HG03354 (cell line): ENCODE measurements around the gene CNN3.

Experiments
- ATAC-seq: cut with Tn5 transposase; IDR thresholded peaks from one replicate; pipeline ENCODE4 v1.9.1; 2021; ENCODE audit warnings: mild to moderate bottlenecking; ENCODE audit not compliant: unreplicated experiment, poor library complexity, severe bottlenecking

Gene CNN3

DNA sequence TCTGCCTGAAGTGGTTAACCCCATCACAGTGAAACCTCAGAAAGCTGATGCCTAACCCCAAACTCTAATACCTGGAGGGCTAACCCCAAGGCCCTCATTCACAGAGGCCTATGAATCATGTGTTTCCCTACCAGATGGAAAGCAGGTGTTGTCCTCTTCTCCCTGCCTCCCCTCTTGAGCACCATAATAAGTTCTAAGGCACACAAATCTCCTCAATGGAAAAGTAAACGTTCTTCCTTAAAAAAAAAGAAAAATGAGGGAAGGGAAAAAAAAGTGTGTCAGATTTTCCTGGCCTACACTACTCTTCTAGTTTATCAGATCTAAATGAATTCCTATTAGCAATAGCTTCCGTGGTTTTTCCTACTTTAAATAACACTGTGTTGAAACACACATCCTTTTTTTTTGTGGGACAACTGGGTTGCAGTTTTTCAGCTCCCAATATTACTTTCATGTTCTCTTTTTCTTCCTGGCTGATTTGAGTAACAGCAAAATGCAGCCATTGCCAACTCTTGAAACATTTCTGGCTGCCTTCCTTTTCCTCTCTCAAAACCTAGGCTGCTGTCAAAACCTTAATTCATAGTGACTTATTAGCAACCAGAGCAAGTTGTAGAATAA lies 63.5 kb downstream of the CNN3 start:
- no peak for ATAC-seq

DNA sequence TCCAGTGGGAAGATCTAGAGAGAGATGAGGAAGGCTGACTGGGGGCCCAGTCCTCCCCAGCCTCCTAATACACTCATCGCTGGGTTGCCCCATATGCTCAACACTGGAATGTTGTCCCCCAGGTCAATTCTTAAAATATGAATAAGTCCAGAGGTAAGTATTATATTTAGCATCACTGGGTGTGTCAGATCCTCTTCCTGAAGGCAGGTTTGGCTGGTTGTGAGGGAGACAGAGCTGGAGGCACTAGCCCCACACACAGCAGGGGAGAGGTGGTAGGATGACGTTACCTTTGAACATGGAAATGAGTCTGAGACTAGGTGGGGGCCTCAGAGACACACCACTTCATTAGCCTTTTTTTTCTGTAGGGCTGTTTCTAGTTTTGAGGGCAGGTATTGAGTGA lies 64.2 kb downstream of the CNN3 start:
- no peak for ATAC-seq

DNA sequence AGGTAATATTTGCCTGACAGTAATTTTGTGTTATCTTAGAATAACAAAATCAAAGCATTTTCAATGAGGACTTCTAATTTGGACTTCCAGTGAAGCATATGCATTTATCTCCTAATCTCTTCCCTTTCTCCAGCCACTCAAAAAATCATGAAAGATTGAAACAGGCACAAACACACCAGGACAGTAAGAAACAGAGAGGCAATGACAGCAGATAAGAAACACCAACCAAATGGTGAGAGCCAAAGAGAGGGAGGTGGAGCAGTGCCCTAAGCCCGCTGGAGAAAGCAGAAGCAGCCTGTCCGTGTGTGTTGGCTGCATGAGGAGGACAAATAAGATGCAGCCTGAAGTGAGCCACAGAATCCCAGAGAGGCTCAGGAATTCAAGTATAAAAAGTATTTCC lies 67.7 kb downstream of the CNN3 start:
- ATAC-seq, result no peak

DNA sequence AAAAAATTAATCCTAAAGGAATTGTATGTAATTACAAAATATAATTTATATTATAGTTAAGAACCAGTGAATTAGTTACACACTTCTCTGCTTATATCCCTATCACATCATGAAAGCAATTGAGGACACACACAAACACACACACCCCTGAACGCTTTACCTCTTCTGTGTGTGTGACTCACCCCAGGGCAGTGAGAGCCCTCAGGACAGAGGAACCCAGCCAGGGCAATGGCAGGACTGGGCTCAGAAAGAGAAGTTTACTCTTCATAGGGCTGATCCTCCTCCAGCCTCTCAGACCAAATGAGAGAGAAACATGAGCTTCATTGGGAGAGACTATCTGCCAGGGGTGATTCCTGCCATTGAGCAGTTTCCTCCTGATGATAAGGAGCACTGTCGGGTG lies 68.6 kb downstream of the CNN3 start:
- no peak for ATAC-seq

DNA sequence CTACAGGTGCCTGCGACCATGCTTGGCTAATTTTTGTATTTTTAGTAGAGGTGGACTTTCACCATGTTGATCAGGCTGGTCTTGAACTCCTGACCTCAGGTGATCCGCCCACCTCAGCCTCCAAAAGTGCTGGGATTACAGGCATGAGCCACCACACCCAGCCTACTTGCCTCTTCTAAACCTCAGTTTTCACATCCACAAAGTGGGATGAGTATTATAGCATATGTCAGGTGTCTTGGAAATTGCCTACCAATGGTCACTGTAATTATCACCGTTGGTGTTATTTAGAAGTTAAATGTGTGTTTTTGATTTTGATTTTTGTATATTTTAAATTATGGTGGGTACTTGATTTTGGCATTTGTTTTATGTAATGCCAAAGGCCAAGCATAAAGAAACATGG lies 70.0 kb downstream of the CNN3 start:
- no peak for ATAC-seq

DNA sequence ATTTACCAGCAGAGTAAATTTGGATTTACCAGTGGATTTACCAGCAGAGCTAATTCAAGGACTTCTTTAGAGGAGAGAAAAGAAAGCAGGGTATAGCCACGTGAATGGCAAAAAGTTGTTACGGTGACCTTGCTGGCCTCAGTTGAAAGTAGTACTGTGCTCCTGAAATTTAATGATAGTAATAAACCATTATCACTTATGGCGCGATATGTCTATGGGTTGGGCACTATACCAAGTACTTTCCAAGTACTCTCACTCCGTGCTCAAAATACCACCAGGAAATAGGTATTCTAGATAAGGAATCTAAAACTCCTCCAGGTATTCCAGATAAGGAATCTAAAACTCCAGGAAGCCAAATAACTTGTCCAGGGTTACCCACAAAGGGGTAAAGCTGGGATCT lies 70.9 kb downstream of the CNN3 start:
- no peak for ATAC-seq

DNA sequence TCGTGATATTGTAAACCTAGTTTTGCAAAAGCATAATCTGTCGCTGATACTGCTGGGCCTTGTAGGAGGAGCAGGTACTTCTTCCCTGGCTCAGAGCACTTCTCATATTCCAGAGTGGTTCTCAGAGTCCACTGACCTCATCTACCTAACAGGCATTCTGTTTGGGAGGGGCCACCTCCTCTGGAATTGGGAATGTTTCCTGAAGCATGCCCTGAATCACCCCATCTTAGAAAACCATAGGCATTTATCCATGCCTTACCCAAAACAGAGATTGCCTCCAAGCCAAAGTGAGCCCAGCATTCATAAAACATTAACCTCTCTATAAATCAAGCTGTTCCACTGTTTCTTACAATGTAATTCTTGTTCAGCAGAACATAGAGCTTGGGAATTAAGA lies 71.6 kb downstream of the CNN3 start:
- no peak for ATAC-seq

DNA sequence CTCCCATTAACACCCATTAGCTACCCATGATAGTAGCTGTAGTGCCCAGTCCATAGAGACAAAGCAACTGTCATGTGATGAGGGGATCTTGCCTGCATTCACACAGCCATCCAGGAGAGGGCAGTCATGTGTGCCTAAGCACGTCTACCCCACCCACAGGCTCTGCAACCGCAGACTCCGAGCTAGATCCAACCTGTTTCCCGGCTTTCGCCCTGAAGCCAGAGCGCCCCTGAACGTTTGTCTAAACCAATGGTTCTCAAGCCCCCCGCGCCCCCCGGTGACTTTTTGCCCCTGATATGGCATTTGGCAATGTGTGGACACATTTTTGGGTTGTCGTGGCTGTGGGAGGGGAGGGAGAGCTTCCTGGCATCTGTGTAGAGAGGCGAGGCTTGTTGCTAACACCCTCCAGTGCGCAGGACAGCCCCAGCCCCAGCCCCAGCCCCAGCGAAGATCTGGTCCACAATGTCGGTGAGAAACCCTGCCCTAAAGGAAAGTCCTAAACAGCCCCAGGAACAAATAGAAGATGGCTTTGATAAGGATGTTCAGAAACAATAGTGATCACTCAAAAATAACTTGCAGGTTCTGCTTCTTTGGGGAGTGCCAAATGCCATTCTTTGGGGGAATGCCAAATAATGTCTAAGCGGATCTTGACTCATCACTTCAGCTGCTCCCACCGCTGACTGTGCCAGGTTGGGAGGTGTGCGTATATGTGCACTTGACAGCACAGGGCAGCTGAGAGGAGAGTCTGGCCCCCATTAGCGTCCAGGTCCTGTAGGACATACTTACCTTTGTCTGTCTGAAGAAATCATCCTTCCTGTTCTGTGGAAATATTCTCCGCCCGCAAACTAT lies 72.2 kb downstream of the CNN3 start:
- peak; percentile 99 for ATAC-seq

DNA sequence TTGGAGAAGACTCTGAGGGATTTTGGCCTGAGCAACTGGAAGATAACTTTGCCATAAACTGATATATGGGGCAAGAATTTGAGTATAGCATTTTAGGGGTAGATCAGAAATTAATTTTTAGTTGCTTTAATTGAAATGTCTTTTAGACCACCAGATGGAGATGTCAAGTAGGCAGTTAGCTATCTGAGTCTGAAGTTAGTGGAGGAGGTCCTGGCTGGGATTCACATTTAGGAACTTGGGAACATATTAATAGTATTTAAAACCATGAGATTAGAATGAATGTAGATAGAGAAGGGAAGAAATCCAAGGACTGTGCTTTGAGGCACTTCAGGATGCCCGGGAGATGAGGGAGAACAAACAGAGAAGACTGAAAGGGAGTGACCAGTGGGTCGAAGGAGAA lies 74.1 kb downstream of the CNN3 start:
- ATAC-seq, result no peak

DNA sequence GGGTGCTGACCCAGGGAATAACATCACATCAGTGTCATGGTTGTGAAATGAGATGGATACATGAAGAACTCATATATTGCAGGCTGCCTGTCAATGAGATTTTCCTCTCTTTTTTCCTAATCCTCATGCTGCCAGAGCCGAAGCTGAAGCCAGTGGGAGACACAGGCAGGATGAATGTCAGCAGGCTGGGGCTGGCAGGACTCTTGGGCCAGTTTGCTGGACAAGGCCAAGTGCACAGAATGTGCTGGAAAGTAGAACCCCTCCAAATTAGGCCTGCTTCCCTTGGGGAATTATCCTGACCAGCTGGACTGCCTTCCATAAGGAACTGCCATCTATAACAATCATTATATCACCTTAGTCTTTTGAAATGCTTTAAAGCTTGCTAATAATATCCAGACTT lies 75.3 kb downstream of the CNN3 start:
- ATAC-seq, result no peak
